Measurements from ENCODE around the gene TMEM217. TPM values are rescaled to one million over a fixed set of nuclear protein-coding genes. Genes with fewer than 3 reads are reported as not detected.

TMEM217 gene
- total and polyA plus RNA-seq, 7 donors, result 0.55 to 5.3 (median 0.80) TPM; not detected in 1

- no peak overlapping the region for H3K27ac ChIP-seq
- H3K36me3 ChIP-seq, result peaks cover 0 to 32% (median 10%) of the 10 kb centered on the region in 4 donors
- H3K4me1 ChIP-seq, result peaks cover 0 to 15% (median 15%) of the 10 kb centered on the region in 4 donors
- H3K27me3 ChIP-seq, result no peaks in the 10 kb centered on the region
- no peak overlapping the region for H3K4me3 ChIP-seq
- H3K9me3 ChIP-seq, result no peaks in the 10 kb centered on the region
- 64 to 68% methylated on average over 3 of the region's 3 CpGs for WGBS, 2 donors
- TF ChIP-seq CTCF (IDR thresholded peaks at IDR 0.05) (peak in 2 of 4 experiments; percentile 22 to 33), POLR2AphosphoS5 (IDR thresholded peaks at IDR 0.05) (no peak)
- DNase-seq, result no peak
- intact Hi-C loops (cut with DNase I), result no loop called here
These were observed 46.1 kb upstream of the TMEM217 start for GRCh38 chr6:37303891-37304503.

DNA sequence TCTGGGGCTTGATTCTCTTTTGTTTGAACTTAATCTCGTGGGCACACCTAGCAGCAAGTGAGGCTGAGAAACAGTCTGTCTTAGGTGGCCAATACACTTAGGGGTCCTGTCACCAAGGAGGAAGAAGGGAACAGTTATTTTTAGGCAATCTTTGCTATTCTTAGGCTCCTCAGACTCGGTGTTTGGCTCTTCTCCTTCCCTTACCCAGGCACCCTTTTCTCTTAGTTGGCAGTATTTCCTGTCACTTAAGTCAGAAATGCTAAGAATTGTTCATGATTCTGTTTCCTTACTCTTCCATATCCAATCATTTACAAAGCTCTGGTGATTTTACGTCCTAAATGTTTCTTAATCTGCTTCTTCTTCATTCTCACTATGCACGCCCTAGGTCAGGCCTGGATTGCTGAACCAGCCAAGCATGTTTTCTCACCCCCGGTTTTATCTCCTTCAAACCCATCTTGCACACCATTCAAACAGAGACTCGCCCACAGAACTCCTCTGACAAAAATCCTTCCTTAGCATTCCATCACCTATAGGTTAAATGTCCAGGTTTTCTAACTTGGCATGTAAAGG is 45.2 kb upstream of the TMEM217 start:
- WGBS, 2 donors, result 76 to 77% methylated on average over 6 of the region's 6 CpGs
- TF ChIP-seq CTCF (IDR thresholded peaks at IDR 0.05), result no peak
- no peak for TF ChIP-seq EP300 (IDR thresholded peaks at IDR 0.05)
- no peak for TF ChIP-seq POLR2A (IDR thresholded peaks at IDR 0.05)
- TF ChIP-seq POLR2AphosphoS5 (IDR thresholded peaks at IDR 0.05), result no peak
- peaks cover 0 to 32% (median 10%) of the 10 kb centered on the region in 4 donors for H3K36me3 ChIP-seq

GRCh38 chr6:37302086-37302686 is 44.2 kb upstream of the TMEM217 start:
- intact Hi-C loops (cut with DNase I), result no loop called here
- Histone ChIP-seq H3K36me3 (peaks cover 0 to 32% (median 10%) of the 10 kb centered on the region in 4 donors), H3K9me3 (no peaks in the 10 kb centered on the region), H3K4me3 (no peak overlapping the region), H3K27ac (no peak overlapping the region), H3K27me3 (no peaks in the 10 kb centered on the region), H3K4me1 (no peaks in the 10 kb centered on the region)
- no peak for DNase-seq
- WGBS, 2 donors, result 93 to 98% methylated on average over 1 of the region's 1 CpG
- no peak for TF ChIP-seq POLR2A (IDR thresholded peaks at IDR 0.05)
- TF ChIP-seq POLR2AphosphoS5 (IDR thresholded peaks at IDR 0.05), result no peak
- TF ChIP-seq EP300 (IDR thresholded peaks at IDR 0.05), result no peak
- no peak for TF ChIP-seq CTCF (IDR thresholded peaks at IDR 0.05)

More for the DNA sequence above, 45.2 kb upstream of the TMEM217 start:
- H3K4me3 ChIP-seq, result no peak overlapping the region
- H3K4me1 ChIP-seq, result peaks cover 0 to 7% (median 6%) of the 10 kb centered on the region in 4 donors
- no peaks in the 10 kb centered on the region for H3K27me3 ChIP-seq
- no peaks in the 10 kb centered on the region for H3K9me3 ChIP-seq
- H3K27ac ChIP-seq, result no peak overlapping the region
- intact Hi-C loops (cut with DNase I), result no loop called here
- DNase-seq, result no peak

DNA sequence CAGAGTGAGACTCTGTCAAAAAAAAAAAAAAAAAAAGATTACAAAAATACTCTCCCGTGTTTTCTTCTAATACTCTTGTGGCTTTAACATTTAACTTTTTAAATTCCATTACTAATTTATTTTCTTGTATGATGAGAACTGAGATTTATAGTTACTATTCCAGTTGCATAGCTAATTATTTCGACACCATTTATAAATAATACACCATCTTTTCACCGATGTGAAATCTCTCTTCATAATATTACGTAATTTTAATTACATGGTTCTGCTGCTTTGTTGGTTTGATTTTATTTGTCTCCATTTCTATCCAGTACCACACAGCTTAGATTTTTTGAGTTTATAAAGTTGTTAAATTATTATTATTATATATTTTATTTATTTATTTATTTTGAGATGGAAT is 42.0 kb upstream of the TMEM217 start:
- intact Hi-C loops (cut with DNase I), result no loop called here
- no peak for TF ChIP-seq CTCF (IDR thresholded peaks at IDR 0.05)
- H3K4me3 ChIP-seq, result no peak overlapping the region
- no peak for DNase-seq
- H3K27ac ChIP-seq, result no peak overlapping the region
- H3K4me1 ChIP-seq, result no peaks in the 10 kb centered on the region
- no peaks in the 10 kb centered on the region for H3K27me3 ChIP-seq
- H3K9me3 ChIP-seq, result no peaks in the 10 kb centered on the region
- WGBS, 2 donors, result 92 to 95% methylated on average over 4 of the region's 4 CpGs
- H3K36me3 ChIP-seq, result peaks cover 0 to 29% (median 10%) of the 10 kb centered on the region in 4 donors
